Mesendoderm (in vitro differentiated cells): ENCODE results near the gene MACROD2.

Experiments used
- DNase-seq: peaks from one replicate; pipeline ENCODE4 v3.0.0; 2013
- H2AK5ac ChIP-seq: 2 replicates; pipeline ENCODE4 v1.6.1; 2013; ENCODE audit warnings: low read length, inconsistent platforms
- H2BK120ac ChIP-seq: 2 replicates; pipeline ENCODE4 v1.6.1; 2013; ENCODE audit warnings: low read depth, mild to moderate bottlenecking, low read length, moderate library complexity, mixed read lengths
- H2BK15ac ChIP-seq: replicated peaks from 2 replicates; pipeline ENCODE4 v1.6.1; 2013; ENCODE audit warnings: low read depth, mild to moderate bottlenecking, moderate library complexity
- H2BK5ac ChIP-seq: 2 replicates; pipeline ENCODE4 v1.6.1; 2013; ENCODE audit warnings: low read length, inconsistent platforms
- H3K18ac ChIP-seq: 2 replicates; pipeline ENCODE4 v1.6.1; 2013; ENCODE audit warnings: mild to moderate bottlenecking, low read length, mixed read lengths
- H3K23ac ChIP-seq: one replicate; pipeline ENCODE4 v1.6.1; 2013; ENCODE audit warnings: low read length
- H3K27ac ChIP-seq: 2 replicates; pipeline ENCODE4 v1.5.1; 2013; ENCODE audit warnings: low read depth, mild to moderate bottlenecking, inconsistent platforms, low read length, moderate library complexity
- H3K27me3 ChIP-seq: 2 replicates; pipeline ENCODE4 v1.6.1; 2013; ENCODE audit warnings: low read length, control low read depth, mild to moderate bottlenecking, inconsistent platforms; ENCODE audit not compliant: insufficient read depth, poor library complexity
- H3K36me3 ChIP-seq: 2 replicates; pipeline ENCODE4 v1.6.1; 2013; ENCODE audit warnings: low read length, inconsistent platforms; ENCODE audit not compliant: control insufficient read depth, insufficient read depth
- H3K4ac ChIP-seq: one replicate; pipeline ENCODE4 v1.6.1; 2013; ENCODE audit warnings: low read depth, mild to moderate bottlenecking, low read length, moderate library complexity
- H3K4me1 ChIP-seq: 2 replicates; pipeline ENCODE4 v1.6.1; 2013; ENCODE audit warnings: low read depth, low read length, inconsistent platforms; ENCODE audit not compliant: control insufficient read depth
- H3K4me2 ChIP-seq: 2 replicates; pipeline ENCODE4 v1.6.1; 2013; ENCODE audit warnings: low read length
- H3K4me3 ChIP-seq: 2 replicates; pipeline ENCODE4 v1.5.1; 2013; ENCODE audit warnings: mild to moderate bottlenecking, low read length
- H3K56ac ChIP-seq: one replicate; pipeline ENCODE4 v1.6.1; 2013; ENCODE audit warnings: low read length
- H3K79me1 ChIP-seq: 2 replicates; pipeline ENCODE4 v1.6.1; 2013; ENCODE audit warnings: low read length, inconsistent platforms
- H3K79me2 ChIP-seq: 2 replicates; pipeline ENCODE4 v1.6.1; 2013; ENCODE audit warnings: mild to moderate bottlenecking, low read length; ENCODE audit not compliant: control insufficient read depth, insufficient read depth
- H3K9ac ChIP-seq: 2 replicates; pipeline ENCODE4 v1.6.1; 2013; ENCODE audit warnings: low read length, inconsistent platforms
- H4K5ac ChIP-seq: one replicate; pipeline ENCODE4 v1.6.1; 2013; ENCODE audit warnings: low read length
- H4K8ac ChIP-seq: one replicate; pipeline ENCODE4 v1.6.1; 2013; ENCODE audit warnings: low read depth, mild to moderate bottlenecking, control low read depth, low read length, moderate library complexity
- WGBS: extraction: QIAGEN DNeasy Blood & Tissue Kit; methylation state at CpG from one replicate; pipeline ENCODE4 v1.1.7; 2013; ENCODE audit warnings: low lambda C conversion rate, missing lambda C conversion rate; ENCODE audit not compliant: insufficient coverage; ENCODE audit errors: extremely low coverage; 5-methylcytosine and 5-hydroxymethylcytosine counted together

Gene MACROD2

GRCh38 chr20:14404515-14404914 is 409.2 kb downstream of the MACROD2 start:
- Histone ChIP-seq H3K56ac (no peak overlapping the region), H2AK5ac (no peak overlapping the region), H3K9ac (no peak overlapping the region), H4K8ac (no peak overlapping the region), H3K4me3 (no peak overlapping the region), H3K4ac (no peak overlapping the region), H4K5ac (no peak overlapping the region), H3K79me1 (no peaks in the 10 kb centered on the region), H2BK15ac (peak overlapping the region; percentile 41), H3K4me2 (no peak overlapping the region), H2BK120ac (no peak overlapping the region), H2BK5ac (no peak overlapping the region), H3K23ac (no peak overlapping the region), H3K36me3 (no peaks in the 10 kb centered on the region), H3K27me3 (no peaks in the 10 kb centered on the region), H3K18ac (no peak overlapping the region), H3K79me2 (no peaks in the 10 kb centered on the region), H3K4me1 (peaks cover 2% of the 10 kb centered on the region), H3K27ac (no peak overlapping the region)
- no peak for DNase-seq
- WGBS = no CpG with 5 or more reads among the region's 2 CpGs

GRCh38 chr20:14406495-14406894 is 411.2 kb downstream of the MACROD2 start:
- no peak overlapping the region for H3K18ac ChIP-seq
- no peaks in the 10 kb centered on the region for H3K79me2 ChIP-seq
- peaks cover 2% of the 10 kb centered on the region for H3K4me1 ChIP-seq
- no peak overlapping the region for H2BK120ac ChIP-seq
- no peak overlapping the region for H3K9ac ChIP-seq
- no peaks in the 10 kb centered on the region for H3K36me3 ChIP-seq
- H3K56ac ChIP-seq = no peak overlapping the region
- no peak overlapping the region for H2BK5ac ChIP-seq
- DNase-seq = peak; percentile 93
- no peak overlapping the region for H3K27ac ChIP-seq
- no peaks in the 10 kb centered on the region for H3K79me1 ChIP-seq
- H4K5ac ChIP-seq = no peak overlapping the region
- H3K4me3 ChIP-seq = no peak overlapping the region
- H3K23ac ChIP-seq = no peak overlapping the region
- no peak overlapping the region for H4K8ac ChIP-seq
- H2BK15ac ChIP-seq = no peak overlapping the region
- H2AK5ac ChIP-seq = no peak overlapping the region
- no peak overlapping the region for H3K4me2 ChIP-seq
- no peaks in the 10 kb centered on the region for H3K27me3 ChIP-seq
- H3K4ac ChIP-seq = no peak overlapping the region

GRCh38 chr20:14407336-14407735 is 412.0 kb downstream of the MACROD2 start:
- H2BK120ac ChIP-seq = no peak overlapping the region
- no peaks in the 10 kb centered on the region for H3K36me3 ChIP-seq
- no peak overlapping the region for H2AK5ac ChIP-seq
- no peak overlapping the region for H2BK5ac ChIP-seq
- no CpG with 5 or more reads among the region's 3 CpGs for WGBS
- no peak overlapping the region for H3K18ac ChIP-seq
- H3K27ac ChIP-seq = no peak overlapping the region
- H4K8ac ChIP-seq = no peak overlapping the region
- DNase-seq = no peak
- peak overlapping the region; percentile 24 for H4K5ac ChIP-seq
- H3K27me3 ChIP-seq = no peaks in the 10 kb centered on the region
- H3K79me2 ChIP-seq = no peaks in the 10 kb centered on the region
- H3K4me3 ChIP-seq = no peak overlapping the region
- no peak overlapping the region for H3K9ac ChIP-seq
- H2BK15ac ChIP-seq = no peak overlapping the region
- H3K23ac ChIP-seq = no peak overlapping the region
- no peak overlapping the region for H3K4ac ChIP-seq
- no peaks in the 10 kb centered on the region for H3K79me1 ChIP-seq
- no peak overlapping the region for H3K56ac ChIP-seq
- H3K4me2 ChIP-seq = no peak overlapping the region
- H3K4me1 ChIP-seq = peaks cover 2% of the 10 kb centered on the region

GRCh38 chr20:14410869-14411555 is 415.7 kb downstream of the MACROD2 start:
- H3K27me3 ChIP-seq = no peaks in the 10 kb centered on the region
- no peak overlapping the region for H4K5ac ChIP-seq
- H2BK15ac ChIP-seq = no peak overlapping the region
- H3K4ac ChIP-seq = no peak overlapping the region
- no peak overlapping the region for H3K9ac ChIP-seq
- no CpG with 5 or more reads among the region's 3 CpGs for WGBS
- no peaks in the 10 kb centered on the region for H3K79me2 ChIP-seq
- H2BK5ac ChIP-seq = no peak overlapping the region
- peaks cover 5% of the 10 kb centered on the region for H3K4me1 ChIP-seq
- H2BK120ac ChIP-seq = no peak overlapping the region
- no peak overlapping the region for H2AK5ac ChIP-seq
- H3K4me3 ChIP-seq = no peak overlapping the region
- H3K18ac ChIP-seq = no peak overlapping the region
- no peak overlapping the region for H3K56ac ChIP-seq
- H3K36me3 ChIP-seq = no peaks in the 10 kb centered on the region
- H3K23ac ChIP-seq = no peak overlapping the region
- no peak overlapping the region for H3K27ac ChIP-seq
- H4K8ac ChIP-seq = no peak overlapping the region
- no peak overlapping the region for H3K4me2 ChIP-seq
- DNase-seq = no peak
- H3K79me1 ChIP-seq = no peaks in the 10 kb centered on the region

- Histone ChIP-seq H3K4me1 (peaks cover 5% of the 10 kb centered on the region), H3K23ac (no peak overlapping the region), H2BK5ac (no peak overlapping the region), H3K56ac (no peak overlapping the region), H3K4me2 (no peak overlapping the region), H4K8ac (no peak overlapping the region), H3K27ac (no peak overlapping the region), H3K27me3 (no peaks in the 10 kb centered on the region), H2BK15ac (no peak overlapping the region), H3K36me3 (no peaks in the 10 kb centered on the region), H3K79me1 (no peaks in the 10 kb centered on the region), H3K4ac (no peak overlapping the region), H4K5ac (no peak overlapping the region), H3K18ac (no peak overlapping the region), H3K9ac (no peak overlapping the region), H2AK5ac (no peak overlapping the region), H2BK120ac (peak overlapping the region; percentile 28), H3K4me3 (no peak overlapping the region), H3K79me2 (no peaks in the 10 kb centered on the region)
- no CpG with 5 or more reads among the region's 5 CpGs for WGBS
- DNase-seq = no peak
Observed at GRCh38 chr20:14412065-14412681, 416.9 kb downstream of the MACROD2 start.

- Histone ChIP-seq H3K79me1 (no peaks in the 10 kb centered on the region), H2BK15ac (no peak overlapping the region), H3K36me3 (no peaks in the 10 kb centered on the region), H2BK120ac (no peak overlapping the region), H3K79me2 (no peaks in the 10 kb centered on the region), H3K4me2 (no peak overlapping the region), H4K5ac (no peak overlapping the region), H2AK5ac (no peak overlapping the region), H3K4ac (no peak overlapping the region), H2BK5ac (no peak overlapping the region), H3K4me3 (no peak overlapping the region), H3K27me3 (no peaks in the 10 kb centered on the region), H3K23ac (no peak overlapping the region), H3K56ac (no peak overlapping the region), H3K9ac (no peak overlapping the region), H4K8ac (no peak overlapping the region), H3K18ac (no peak overlapping the region), H3K27ac (no peak overlapping the region), H3K4me1 (peaks cover 4% of the 10 kb centered on the region)
- no CpG with 5 or more reads among the region's 3 CpGs for WGBS
- DNase-seq = no peak
Observed at GRCh38 chr20:14413835-14414234, 418.5 kb downstream of the MACROD2 start.
